DND-41 (cell line): ENCODE measurements around the gene TBC1D10A.

Source experiments
- ATAC-seq: fragments of 200-7000 bp; cut with Tn5 transposase; 3 replicates; pipeline ENCODE4 v1.9.1; 2021; ENCODE audit warnings: low read depth; ENCODE audit not compliant: insufficient read depth
- DNase-seq: peaks from one replicate; pipeline ENCODE4 v3.0.0-alpha.2; 2020
- H2AFZ ChIP-seq: 2 replicates; pipeline ENCODE4 v1.6.0; 2012; ENCODE audit warnings: low read depth, low read length
- H3K27ac ChIP-seq: 2 replicates; pipeline ENCODE4 v1.5.1; 2012; ENCODE audit warnings: low read length, inconsistent platforms
- H3K27me3 ChIP-seq: fragments of 200-600 bp; sonication (generic); 2 replicates; pipeline ENCODE4 v1.6.0; 2012; ENCODE audit warnings: low read length, mild to moderate bottlenecking, inconsistent platforms; ENCODE audit not compliant: insufficient read depth, poor library complexity
- H3K36me3 ChIP-seq: 2 replicates; pipeline ENCODE4 v1.5.1; 2012; ENCODE audit warnings: low read length, inconsistent platforms; ENCODE audit not compliant: insufficient read depth
- H3K4me1 ChIP-seq: 2 replicates; pipeline ENCODE4 v1.5.1; 2012; ENCODE audit warnings: mild to moderate bottlenecking, low read length; ENCODE audit not compliant: insufficient read depth
- H3K4me2 ChIP-seq: 2 replicates; pipeline ENCODE4 v1.6.0; 2012; ENCODE audit warnings: mild to moderate bottlenecking, moderate library complexity, low read length, inconsistent platforms; ENCODE audit not compliant: insufficient read depth
- H3K4me3 ChIP-seq, 2 experiments: fragments of 200-600 bp in 1 of 2; shearing (Covaris generic) in 1 of 2; 2 replicates each; pipeline ENCODE4 v1.5.1; 2012 to 2016; ENCODE audit warnings: inconsistent platforms in 2 of 2, low read length in 2 of 2, mild to moderate bottlenecking in 2 of 2, low read depth in 1 of 2, moderate library complexity in 1 of 2
- H3K79me2 ChIP-seq: 2 replicates; pipeline ENCODE4 v1.6.0; 2012; ENCODE audit warnings: low read length, inconsistent platforms; ENCODE audit not compliant: insufficient read depth
- H3K9ac ChIP-seq: 2 replicates; pipeline ENCODE4 v1.6.0; 2012; ENCODE audit warnings: low read depth, mild to moderate bottlenecking, inconsistent platforms, low read length, moderate library complexity
- H3K9me3 ChIP-seq: 2 replicates; pipeline ENCODE4 v1.5.1; 2012; ENCODE audit warnings: low read length, moderate library complexity, mild to moderate bottlenecking, inconsistent platforms; ENCODE audit not compliant: insufficient read depth, severe bottlenecking
- H4K20me1 ChIP-seq: 2 replicates; pipeline ENCODE4 v1.6.0; 2012; ENCODE audit warnings: low read length; ENCODE audit not compliant: insufficient read depth
- CTCF ChIP-seq: IDR thresholded peaks from 2 replicates; pipeline ENCODE4 v1.5.1; 2012; ENCODE audit warnings: borderline replicate concordance, low read length, moderate library complexity, mild to moderate bottlenecking; ENCODE audit not compliant: poor library complexity, severe bottlenecking; ENCODE audit errors: extremely low read depth
- EZH2 ChIP-seq: IDR thresholded peaks from 3 replicates; pipeline ENCODE4 v1.6.1; 2012; ENCODE audit warnings: borderline replicate concordance, low read depth, mild to moderate bottlenecking, moderate library complexity, low read length, inconsistent platforms; ENCODE audit not compliant: severe bottlenecking

TBC1D10A gene

DNA sequence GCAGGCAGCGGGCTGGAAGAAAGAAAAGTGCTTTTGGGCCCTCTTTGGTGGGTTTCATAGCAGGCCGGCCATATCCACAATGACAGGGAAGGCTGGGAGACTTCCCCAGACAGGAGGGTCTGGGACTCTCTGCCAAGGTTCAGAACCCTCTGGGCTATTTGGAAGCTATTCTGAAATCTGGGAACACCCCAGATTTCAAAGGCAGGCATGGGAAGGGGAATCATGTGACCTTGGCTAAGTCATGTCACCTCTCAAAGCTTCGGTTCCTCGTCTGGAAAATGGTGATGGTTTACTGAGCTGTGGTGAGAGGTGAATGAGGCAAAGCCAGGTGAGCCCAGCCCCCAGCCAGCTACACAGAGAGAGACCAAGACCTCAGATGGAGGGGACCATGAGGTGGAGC is 42.1 kb downstream of the TBC1D10A start:
- Histone ChIP-seq H3K9ac (0 out of 2 replicates have a peak overlapping the region, but pooled peaks have one; percentile 53), H2AFZ (no peak overlapping the region), H3K4me2 (no peak overlapping the region), H3K9me3 (no peaks in the 10 kb centered on the region), H3K36me3 (peaks cover 44% of the 10 kb centered on the region), H3K79me2 (peaks cover 55% of the 10 kb centered on the region), H3K27ac (peak overlapping the region; percentile 94), H3K4me1 (peaks cover 79% of the 10 kb centered on the region), H3K27me3 (no peaks in the 10 kb centered on the region), H3K4me3 (no peak overlapping the region), H4K20me1 (peaks cover 6% of the 10 kb centered on the region; the same call in 1 of the 2 replicates)
- TF ChIP-seq EZH2, result no peak
- TF ChIP-seq CTCF, result no peak
- no peak for ATAC-seq
- no peak for DNase-seq

GRCh38 chr22:30284172-30284571 is 42.6 kb downstream of the TBC1D10A start:
- H3K4me2 ChIP-seq, result no peak overlapping the region; the same call in 1 of the 2 replicates
- H3K27me3 ChIP-seq, result no peaks in the 10 kb centered on the region
- H3K4me3 ChIP-seq, result no peak overlapping the region
- H3K27ac ChIP-seq, result peak overlapping the region; percentile 94
- no peaks in the 10 kb centered on the region for H3K9me3 ChIP-seq
- peaks cover 44% of the 10 kb centered on the region for H3K36me3 ChIP-seq
- DNase-seq, result no peak
- H3K9ac ChIP-seq, result peak overlapping the region; percentile 53; the same call in 1 of the 2 replicates
- TF ChIP-seq CTCF (no peak), EZH2 (no peak)
- peaks cover 55% of the 10 kb centered on the region for H3K79me2 ChIP-seq
- peaks cover 6% of the 10 kb centered on the region; the same call in 1 of the 2 replicates for H4K20me1 ChIP-seq
- no peak overlapping the region for H2AFZ ChIP-seq
- H3K4me1 ChIP-seq, result peaks cover 80% of the 10 kb centered on the region
- no peak for ATAC-seq

- DNase-seq (peak; percentile 45), ATAC-seq (no peak)
- Histone ChIP-seq H3K79me2 (peaks cover 49% of the 10 kb centered on the region), H2AFZ (no peak overlapping the region), H3K9me3 (no peaks in the 10 kb centered on the region), H4K20me1 (peaks cover 6% of the 10 kb centered on the region; the same call in 1 of the 2 replicates), H3K9ac (peak overlapping the region; percentile 53), H3K27ac (peak overlapping the region; percentile 94), H3K36me3 (peaks cover 44% of the 10 kb centered on the region), H3K4me2 (peak overlapping the region; percentile 53), H3K27me3 (no peaks in the 10 kb centered on the region), H3K4me3 (peak overlapping the region in 1 of 2 experiments; percentile 35; a peak in 1 of 4 replicates), H3K4me1 (peaks cover 82% of the 10 kb centered on the region)
- TF ChIP-seq EZH2 (no peak), CTCF (no peak)
Observed at GRCh38 chr22:30283342-30283741, 43.4 kb downstream of the TBC1D10A start.

DNA sequence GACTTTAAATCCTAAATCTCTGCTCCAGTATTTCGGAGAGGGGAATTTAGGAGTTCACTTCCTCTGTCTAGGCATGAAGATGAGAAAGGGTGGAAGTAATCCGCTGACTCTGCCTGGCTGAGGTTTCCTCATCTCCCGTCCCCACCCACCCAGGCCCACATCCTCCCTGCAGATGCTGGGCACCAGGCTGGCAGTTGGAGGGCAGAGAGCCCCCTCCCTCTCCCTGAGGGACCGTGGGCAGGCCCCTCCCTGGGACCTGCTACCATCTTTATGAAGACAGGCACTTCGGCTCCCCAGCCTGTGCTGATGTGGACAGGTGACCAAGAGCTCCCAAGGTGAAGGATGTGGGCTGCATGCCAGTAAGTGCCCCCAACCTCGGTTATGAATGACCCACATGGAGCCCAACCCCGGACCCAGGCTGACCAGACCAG is 44.1 kb downstream of the TBC1D10A start:
- Histone ChIP-seq H3K4me2 (peak overlapping the region; percentile 53), H3K9ac (peak overlapping the region; percentile 53), H2AFZ (no peak overlapping the region), H3K9me3 (no peaks in the 10 kb centered on the region), H3K4me1 (peaks cover 82% of the 10 kb centered on the region), H4K20me1 (peaks cover 6% of the 10 kb centered on the region; the same call in 1 of the 2 replicates), H3K27ac (peak overlapping the region; percentile 94), H3K79me2 (peaks cover 44% of the 10 kb centered on the region), H3K4me3 (peak overlapping the region in 1 of 2 experiments; percentile 35; a peak in 1 of 4 replicates), H3K36me3 (peaks cover 44% of the 10 kb centered on the region), H3K27me3 (no peaks in the 10 kb centered on the region)
- ATAC-seq (peak; percentile 79), DNase-seq (peak; percentile 89)
- TF ChIP-seq EZH2 (no peak), CTCF (no peak)
